ENCODE data around the gene SH3PXD2A.

SH3PXD2A gene

DNA sequence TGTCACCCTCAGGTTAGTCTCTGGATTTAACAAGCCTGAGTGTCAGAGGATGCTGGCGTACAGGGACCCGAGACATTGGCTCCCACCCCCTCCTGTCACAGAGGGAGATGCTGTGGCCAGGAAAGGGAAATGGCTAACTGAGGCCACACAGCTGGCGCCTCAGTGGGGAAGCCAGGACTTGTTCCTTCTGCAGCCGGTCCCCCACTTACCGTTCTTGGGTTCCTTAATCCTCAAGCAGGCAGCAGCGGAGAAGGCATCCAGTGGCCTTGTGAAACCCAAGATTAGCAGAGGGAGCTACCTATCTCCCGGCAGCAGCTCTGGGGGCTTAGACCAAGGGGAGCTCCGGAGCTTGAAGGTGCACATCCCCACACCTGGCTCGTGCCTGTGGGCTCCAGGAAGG is 296.5 kb downstream of the SH3PXD2A start:
- no peak for DNase-seq (ENCODE audit: low read depth)

DNA sequence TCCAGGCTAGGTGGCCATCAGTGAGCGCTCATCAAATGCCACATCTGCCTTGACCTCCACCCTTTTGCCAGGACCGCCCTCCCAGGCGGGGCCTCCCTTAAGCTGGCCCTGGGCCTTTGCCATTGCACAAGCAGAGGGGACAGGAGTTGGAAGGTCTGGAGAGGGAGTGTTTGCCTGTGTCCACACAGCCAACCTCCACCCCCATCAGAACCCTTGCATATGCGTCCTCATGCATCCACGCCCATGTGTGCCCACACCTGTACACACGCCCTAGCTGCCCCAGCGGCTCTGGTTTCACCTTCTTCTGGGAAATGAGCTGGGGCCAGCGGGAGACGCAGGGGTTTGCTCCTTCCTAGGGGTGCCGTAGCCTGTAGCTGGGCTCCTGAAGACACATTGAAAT is 297.9 kb downstream of the SH3PXD2A start:
- DNase-seq (ENCODE audit: low read depth) = no peak

DNA sequence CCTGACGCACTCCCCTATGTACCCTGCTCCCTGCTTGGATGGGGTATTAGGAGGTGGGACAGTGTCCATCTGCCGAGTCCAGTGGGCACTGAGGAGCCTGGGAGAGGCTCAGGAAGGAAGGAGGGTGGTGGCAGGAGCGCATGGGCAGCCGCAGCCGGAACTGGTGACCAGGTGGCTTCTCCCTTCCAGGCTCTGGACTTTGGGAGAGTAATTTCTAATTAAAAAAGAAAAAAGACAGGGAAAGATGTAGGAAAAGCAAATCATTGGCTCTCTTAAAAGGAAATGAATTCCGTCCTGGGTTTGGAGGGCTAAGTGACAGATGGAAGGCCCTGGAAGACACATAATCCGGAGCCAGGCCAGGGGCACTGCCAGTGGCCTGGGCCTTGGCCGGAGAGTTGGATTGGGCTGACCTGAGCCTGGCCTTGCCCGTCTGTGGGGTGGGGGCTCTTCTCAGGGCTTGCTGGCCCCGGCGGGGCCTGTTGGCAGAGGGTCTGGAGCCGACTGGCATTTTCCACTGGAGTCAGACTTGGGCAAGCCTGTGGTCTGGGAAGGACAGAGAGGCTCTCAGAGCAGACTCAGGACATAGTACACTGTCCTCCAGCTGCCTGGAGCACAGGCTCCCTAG is 298.9 kb downstream of the SH3PXD2A start:
- no peak for DNase-seq (ENCODE audit: low read depth)

DNA sequence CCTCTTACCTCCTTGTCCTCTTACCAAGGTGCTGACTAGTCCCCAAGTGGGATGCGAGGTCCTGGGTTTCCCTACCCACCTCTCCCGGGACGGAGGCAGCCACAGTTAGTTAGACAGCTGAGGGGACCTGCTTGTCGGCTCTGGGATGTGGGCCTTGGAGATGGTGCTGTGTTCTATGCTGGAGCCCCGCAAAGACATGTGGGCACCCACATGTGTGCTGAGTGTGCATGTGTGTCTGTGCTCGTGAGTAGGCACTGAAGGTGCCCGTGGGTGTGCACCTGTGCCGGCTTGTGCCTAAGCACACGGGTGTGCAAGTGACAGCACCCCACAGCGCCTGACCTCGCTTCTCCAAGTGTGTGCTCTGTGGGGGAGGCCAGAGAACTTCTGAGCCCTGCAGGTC is 299.7 kb downstream of the SH3PXD2A start:
- no peak for DNase-seq (ENCODE audit: low read depth)

DNA sequence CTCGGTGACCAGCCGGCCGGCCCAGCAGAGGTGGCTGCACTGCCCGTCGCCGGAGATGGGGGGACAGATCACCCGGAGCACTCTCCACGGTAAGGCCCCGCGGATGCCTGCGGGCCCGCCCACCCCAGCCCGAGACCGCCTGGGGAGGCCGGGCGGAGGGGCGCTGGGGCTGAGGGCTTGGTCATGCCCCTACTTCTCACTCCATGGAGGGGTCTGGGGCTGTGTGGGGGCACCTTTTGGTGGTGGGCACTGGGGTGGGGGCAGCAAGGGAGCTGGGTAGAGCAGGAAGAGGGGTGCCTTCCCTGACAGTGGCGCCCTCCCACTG is 300.1 kb downstream of the SH3PXD2A start:
- no peak for DNase-seq (ENCODE audit: low read depth)

DNA sequence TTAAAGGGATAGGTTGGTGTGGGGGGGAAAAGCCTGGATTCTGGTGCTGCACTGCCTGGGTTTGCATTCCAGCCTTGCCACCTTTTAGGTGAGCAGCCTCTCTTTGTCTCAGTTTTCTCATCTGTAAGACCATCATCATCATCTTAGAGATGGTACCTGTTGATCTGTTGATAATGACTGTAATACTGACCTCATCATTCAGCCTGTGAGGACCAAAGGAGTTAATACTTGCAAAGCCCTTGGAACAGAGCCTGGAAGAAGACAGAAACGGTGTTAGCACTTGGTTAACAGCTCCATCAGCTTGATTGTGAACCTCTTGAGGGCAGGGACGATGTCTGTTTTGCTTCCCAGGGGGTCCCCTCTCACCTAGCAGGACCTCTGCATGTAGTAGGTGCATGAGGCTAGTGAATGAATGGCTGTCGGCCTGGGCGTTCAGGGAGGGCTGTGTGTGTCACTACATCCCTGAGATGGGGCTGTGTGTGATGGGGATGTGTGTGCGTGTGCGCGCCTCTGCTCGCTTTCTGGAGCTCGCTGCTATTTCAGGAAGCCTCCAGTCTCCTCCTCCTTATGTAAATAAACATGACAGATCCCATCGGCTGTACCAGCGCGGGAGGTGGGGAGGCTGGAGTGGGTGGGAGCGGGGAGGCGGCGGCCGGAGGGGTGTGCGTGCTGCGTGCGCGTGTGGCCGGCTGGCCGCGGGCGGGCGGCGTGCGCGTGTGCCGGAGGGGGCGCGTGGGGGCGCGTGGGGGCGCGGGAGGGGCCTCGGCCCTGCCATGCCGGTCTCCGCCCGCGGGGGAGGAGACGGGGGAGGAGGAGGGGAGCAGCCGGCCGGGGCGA is 300.7 kb downstream of the SH3PXD2A start:
- no peak for DNase-seq (ENCODE audit: low read depth)

DNA sequence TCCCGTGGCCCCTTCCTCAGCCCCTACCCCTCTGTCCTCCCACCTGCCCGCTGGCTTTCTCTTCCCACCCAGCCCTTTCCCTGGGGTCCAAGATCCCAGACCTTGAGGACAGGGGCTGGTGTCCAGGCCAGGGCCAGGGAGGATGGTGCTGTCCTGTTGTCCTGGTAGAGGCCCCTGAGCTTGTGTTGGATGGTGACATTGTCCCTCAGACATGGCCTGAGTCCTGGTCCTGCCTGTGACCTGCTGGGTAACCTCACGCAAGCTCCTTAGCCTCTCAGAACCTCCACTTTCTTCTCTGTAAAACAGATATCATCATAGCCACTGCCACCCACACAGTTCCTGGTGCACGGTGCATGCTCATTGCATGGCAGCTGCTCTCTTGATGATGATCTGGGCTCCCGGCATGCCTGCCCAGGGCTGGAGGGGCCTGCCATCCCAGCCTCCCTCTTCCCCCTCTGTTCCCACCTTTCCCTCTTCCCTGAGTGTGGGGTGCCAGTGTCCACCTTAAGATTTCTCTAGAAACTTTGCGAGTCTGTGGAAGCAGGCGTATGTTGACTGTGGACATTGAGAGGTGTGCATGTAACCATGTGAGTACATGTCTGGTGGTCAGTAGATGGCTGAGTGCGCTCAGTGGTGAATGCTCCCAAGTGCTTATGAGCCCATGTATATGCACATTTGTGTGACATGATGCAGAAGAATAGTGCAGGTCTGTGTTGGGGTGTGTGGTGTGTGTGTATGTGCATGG is 301.5 kb downstream of the SH3PXD2A start:
- peak; percentile 27 for DNase-seq (ENCODE audit: low read depth)

DNA sequence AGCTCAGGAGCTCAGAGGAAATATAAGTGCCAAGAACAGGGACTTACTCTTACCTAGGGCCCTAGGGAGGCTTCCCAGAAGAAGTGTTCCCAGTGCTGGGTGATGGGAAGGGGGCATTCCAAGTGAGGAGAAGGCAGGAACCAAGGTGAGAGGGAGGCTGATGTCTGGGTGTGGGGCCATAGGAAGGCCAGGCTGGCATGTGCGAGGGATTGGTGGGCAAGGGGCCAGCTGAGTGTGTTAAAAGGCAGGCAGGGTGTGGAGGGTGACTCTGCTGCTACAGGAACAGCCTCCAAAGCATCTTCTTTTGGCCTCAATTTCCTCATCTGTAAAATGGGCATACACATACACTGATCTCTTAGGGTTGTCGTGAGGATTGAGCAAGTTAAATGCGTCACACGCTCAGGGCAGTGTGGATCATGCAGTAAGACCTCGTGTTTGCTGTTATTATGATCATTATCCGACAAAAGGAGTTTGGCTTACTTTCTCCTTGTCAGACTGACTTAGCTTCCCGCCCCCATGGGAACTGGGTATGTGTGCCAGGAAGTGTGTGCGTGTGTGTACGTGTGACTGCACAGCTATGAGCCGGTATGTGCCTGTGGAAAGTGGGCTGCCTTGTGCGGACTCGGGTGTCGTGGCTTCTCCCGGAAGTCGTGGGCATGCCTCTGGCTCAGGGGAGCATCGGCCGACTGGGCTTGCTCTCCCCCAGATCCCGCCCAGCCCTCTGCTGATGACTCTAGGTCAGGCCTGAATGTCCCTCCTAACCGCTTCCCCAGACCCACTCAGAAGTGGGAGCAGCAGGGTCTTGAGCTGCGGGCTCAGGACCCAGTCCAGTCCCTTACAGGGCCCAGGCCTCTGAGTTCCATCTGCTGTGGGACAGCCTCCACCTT is 302.3 kb downstream of the SH3PXD2A start:
- no peak for DNase-seq (ENCODE audit: low read depth)

DNA sequence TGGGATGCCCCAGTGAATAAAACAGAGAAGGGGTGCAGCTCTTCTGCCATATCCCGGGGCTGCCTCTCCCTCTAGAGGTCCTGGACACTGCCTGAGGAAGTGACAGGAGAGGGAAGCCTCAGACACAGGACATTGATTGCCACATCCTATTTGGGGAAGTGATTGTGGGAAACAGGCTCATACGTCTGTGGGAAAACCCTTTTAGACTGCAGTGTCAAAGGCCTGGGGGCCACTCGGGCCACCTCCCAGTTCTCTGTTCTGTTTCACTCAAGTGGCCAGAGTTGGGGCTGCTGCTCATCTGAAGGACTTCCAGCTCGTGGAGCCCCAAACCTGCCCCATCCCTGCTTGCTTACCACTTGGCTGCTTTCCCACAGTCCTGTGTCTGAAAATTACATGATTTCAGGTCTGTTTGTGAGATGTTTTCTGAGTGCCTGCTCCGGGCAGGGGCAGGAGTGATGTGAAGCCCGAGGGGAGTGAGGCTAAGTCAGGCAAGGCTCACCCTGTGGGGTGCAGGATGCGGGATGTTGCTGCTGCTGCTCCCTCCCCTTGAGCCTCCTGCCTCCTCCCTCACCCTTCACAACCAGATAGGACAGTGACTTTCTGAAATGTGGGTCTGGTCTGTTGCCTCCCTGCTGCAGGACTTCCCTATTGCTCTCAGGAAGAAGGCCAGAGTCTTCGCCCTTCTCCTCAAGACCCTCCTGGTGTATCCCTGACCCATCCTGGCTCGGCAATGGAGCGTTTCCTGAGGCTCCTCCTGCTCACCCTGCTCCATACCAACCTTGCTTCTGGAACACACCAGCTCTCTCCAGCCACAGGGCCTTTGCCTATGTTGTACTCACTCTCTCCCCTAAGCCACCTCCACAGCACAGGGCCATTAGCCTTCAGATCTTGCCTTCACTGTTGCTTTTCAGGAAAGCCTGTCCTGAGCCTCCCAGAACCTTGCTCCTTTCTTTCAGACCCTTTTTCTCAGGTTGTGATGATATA is 303.5 kb downstream of the SH3PXD2A start:
- DNase-seq (ENCODE audit: low read depth) = no peak

DNA sequence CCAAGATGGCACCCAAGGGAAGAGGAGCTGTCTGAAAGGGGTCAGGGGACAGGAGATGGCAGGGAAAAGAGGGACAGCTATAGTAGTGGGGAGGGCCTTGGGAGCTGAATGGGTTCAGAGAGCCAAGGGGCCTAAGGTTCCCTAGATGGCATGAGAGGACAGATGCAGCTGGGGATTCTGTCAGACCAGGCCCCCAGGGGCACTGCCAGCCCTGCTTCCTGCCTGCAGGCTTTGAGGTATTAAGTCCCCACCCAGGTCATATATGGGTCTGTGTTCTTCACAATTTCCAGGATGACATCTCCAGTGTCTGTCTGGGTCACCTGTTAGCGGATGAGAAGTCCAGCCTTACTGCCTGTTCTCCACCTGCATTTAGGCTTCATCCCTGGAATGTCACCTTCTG is 305.1 kb downstream of the SH3PXD2A start:
- DNase-seq (ENCODE audit: low read depth) = no peak

DNA sequence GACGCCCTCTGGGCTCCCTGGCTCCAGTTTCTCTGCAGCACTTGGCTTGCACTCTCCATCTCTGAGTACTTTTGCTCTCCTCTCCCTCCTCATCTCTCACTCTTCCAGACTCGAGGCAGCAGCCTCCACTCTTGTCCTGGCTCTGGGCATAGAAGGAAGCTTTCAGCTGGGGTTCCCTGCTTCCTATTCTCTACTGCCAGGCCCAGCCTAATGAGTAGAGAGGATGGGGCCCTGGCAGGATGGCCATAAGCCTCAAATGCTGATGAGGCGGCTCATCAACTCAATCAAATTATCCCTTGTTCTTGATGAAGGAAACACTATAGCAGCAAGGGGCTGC is 306.1 kb downstream of the SH3PXD2A start:
- DNase-seq (ENCODE audit: low read depth) = no peak

DNA sequence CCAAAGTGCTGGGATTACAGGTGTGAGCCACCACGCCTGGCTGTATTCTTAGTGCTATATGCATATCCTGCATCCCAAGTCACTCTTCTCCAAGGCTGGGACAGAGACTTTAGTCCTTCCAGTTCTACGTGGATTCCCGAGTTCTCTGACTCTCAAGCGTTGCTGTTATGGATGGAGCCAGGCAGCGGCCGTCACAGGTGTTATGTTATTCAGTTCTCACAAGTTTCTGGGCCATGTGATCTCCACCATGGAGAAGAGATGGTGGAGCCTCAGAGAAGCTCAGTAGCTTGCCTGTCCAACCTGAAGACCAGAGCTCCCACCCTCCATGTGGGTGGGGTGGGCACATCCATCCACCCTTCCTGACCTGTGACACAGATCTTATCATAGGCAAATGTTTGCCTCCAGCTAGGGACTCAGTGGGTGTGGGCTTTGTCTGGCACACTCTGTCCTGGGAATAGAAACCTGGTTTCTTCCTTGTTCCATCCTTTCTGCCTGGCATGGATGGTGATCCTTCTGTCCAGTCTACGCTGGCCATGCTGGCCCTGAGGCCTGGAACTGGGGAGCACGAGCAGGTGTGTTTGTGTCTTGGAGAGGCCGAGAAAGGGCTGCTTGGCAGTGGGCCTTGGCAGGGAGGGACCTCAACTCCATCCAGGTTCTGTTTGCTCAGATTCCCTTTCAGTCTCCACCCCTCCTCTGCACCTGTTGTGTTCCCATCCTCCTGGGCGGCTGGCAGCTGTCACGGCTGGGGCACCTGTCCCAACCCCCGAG is 306.6 kb downstream of the SH3PXD2A start:
- no peak for DNase-seq (ENCODE audit: low read depth)

DNA sequence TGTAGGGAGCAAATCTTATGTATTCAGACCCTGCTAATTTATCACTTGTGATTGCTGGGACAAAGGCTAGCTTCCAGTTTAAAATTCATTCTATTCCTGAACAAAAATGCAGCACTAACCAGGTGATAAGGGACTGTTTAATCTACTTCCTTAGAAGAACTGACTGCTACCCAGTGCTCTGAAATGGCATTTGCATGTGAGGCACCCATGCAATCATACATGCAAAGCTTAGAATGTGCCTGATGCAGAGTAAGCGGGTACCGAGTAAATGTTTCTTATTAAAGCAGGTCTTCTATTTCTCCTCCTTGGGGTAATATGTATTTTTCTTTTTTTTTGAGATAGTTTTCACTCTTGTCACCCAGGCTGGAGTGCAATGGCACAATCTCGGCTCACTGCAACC is 307.4 kb downstream of the SH3PXD2A start:
- DNase-seq (ENCODE audit: low read depth) = no peak

DNA sequence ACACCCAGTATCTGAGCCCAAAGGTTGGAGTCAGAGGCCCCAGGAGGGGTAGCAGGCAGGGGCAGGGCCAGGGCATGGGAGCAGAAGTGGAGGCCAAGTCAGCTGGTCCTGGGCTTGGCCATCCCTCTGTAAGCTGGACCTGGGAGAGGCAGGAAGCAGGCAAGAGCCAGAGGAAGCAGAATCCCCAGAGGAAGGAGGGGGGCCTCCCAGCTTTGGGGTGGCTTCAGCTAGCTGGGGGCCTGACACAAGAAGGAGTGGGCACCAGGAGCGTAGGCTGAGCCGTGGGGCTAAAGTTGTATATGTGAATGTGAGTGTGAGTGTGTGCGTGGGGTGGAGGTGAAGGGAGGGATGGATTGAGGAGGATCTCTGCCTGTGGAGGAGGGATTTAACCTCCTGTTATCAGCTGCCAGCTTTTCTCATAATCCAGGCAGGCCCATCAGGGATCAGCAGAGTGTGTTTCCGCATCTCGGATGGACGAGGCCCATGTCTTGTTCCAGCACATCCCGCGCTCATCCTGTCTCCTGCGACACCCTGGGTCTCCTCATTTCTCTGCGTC is 307.9 kb downstream of the SH3PXD2A start:
- no peak for DNase-seq (ENCODE audit: low read depth)

DNA sequence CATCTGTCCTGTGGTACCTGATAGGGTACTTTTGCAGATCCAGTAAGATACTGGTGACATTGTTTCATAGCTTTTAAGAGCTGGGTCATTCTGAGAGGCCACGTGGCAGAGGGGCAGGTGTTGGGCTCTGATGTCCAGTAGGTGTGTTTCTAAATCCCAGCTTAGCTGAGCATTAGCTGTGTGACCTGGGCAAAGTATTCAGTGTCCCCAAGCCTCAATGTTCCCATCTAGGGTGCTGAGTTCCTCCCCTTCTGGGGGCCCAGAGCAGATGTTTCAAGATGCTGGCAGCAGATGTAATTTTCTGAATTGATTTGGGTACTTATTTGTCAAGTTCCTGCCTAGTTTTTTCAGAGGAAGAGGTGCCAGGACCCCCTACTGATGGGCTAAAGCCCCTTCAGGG is 309.0 kb downstream of the SH3PXD2A start:
- no peak for DNase-seq (ENCODE audit: low read depth)

DNA sequence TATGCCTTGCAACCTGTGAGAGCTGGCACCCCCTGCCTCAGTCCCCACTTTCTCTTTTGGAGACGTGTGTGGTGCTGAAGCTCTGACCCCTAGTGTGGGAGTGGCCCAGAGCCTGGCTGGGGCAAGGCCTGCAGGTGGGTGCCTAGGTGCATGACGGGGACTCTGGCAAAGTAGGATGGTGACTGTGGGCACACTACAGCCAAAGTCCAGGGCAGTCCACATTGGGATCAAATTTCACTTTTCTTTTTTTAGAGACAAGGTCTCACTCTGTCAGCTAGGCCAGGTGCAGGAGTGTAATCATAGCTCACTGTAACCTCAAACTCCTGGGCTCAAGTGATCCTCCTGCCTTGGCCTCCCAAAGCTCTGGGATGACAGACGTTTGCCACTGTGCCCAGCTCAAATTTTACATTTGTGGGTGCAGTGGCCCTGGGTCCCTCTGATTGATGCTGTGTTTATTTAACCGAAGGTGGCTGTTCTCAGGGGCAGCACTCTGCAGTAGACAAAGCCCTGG is 309.6 kb downstream of the SH3PXD2A start:
- no peak for DNase-seq (ENCODE audit: low read depth)

DNA sequence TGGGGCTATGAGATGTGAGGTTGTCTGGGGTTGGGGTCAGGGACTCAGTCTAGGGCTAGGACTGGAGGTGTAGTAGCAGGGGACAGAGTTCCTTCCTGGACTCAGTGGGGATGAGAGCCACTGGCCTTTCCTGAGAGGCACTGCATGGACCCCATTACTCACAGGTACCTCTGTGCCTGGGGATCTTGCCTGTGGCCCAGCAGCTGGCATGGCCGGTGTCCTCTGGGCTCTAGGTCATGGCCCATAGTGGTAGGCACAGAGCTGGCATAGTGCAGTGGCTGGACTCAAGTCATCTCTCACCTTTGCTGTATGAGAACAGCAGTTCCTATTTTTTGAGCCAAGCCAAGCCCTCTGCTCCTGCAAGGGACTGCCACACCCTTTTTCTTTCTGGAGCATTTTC is 310.0 kb downstream of the SH3PXD2A start:
- no peak for DNase-seq (ENCODE audit: low read depth)

DNA sequence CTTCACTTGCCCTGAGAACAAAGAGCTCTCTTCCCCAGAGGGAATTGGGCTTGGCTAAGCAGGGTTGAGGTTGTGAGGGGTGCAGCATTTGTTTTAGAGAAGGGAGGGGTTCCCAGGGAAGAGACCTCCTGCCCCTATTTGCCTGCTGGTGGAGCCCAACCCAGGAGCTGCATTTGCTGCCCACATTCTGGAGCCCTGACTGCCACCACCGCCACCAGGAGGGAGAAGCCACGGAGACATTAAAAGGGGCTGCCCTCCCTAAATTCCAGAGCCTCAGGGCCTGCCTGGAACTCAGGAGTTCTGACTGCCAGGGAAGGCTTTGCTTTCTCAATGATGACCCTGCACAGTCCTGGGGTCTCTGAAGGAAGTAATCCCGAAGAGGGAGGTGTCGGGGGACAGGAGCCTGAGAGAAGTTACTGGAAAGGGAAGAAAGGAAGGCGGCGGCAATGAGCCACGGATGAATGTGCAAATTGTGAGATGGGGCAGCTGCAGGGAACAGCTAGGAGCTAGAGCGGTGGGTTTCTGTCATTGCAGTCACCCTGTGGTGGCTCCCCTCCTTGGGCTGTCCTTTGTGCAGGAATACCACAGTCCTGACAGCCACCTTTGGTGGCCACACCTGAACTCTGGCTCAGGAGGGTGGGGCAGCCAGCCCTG is 310.6 kb downstream of the SH3PXD2A start:
- DNase-seq (ENCODE audit: low read depth) = no peak

Data from stimulated activated CD8-positive, alpha-beta memory T cell treated with anti-CD3 and anti-CD28 coated beads, Interleukin-4, amount 100 ng/mL, for 24 hours (primary cell).